ENCODE results near the gene TUBB1. TPM values are rescaled to one million over a fixed set of nuclear protein-coding genes. Genes with fewer than 3 reads are reported as not detected.

Gene TUBB1
- total and polyA plus RNA-seq, 2 of the 13 experiments (the other 11 are each of a cell fraction or from before 2014, with no cell fraction given): 0.11 to 57.6 TPM

DNA sequence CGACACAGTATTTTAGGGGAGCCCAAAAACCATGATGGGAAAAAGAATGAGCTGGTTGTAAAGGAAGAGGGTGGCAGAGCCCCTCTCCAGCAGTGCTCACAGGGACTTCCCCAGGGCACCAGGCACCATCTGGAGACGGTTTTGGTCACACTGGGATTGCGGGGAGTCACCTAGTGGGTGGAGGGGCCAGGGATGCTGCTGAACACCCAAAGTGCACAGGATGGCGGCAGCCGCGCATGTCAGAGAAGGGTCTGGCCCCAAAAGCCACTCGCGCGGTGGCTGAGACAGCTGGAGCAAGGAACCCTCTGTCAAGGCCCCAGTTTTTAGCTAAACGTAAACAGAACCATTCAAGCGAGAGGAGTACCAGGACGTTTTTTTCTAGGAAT is 23.0 kb upstream of the TUBB1 start (continued):
- TF ChIP-seq ZNF414 (CRISPR knock-in tag; IDR thresholded peaks at IDR 0.05): no peak
- no peak for TF ChIP-seq ZUFSP (CRISPR knock-in tag; IDR thresholded peaks at IDR 0.05; ENCODE audit: borderline replicate concordance)
- TF ChIP-seq ZFP82 (CRISPR knock-in tag; IDR thresholded peaks at IDR 0.05; ENCODE audit: borderline replicate concordance): no peak
- TF ChIP-seq SOX13 (IDR thresholded peaks at IDR 0.05): no peak
- no peak for TF ChIP-seq SOX13 (CRISPR knock-in tag; conservative IDR thresholded peaks at IDR 0.05 in 1 of 2, IDR thresholded peaks at IDR 0.05 in 1 of 2)
- TF ChIP-seq ZFP41 (CRISPR knock-in tag; IDR thresholded peaks at IDR 0.05; ENCODE audit: borderline replicate concordance): no peak
- no peak for TF ChIP-seq ZNF232 (CRISPR knock-in tag; IDR thresholded peaks at IDR 0.05; ENCODE audit: borderline replicate concordance)
- TF ChIP-seq SRSF4 (IDR thresholded peaks at IDR 0.05; ENCODE audit: low read depth, low read length, poor library complexity, severe bottlenecking): no peak
- no peak for TF ChIP-seq ATF7 (IDR thresholded peaks at IDR 0.05)
- TF ChIP-seq ATF7 (CRISPR knock-in tag; IDR thresholded peaks at IDR 0.05): no peak
- TF ChIP-seq ZNF747 (CRISPR knock-in tag; IDR thresholded peaks at IDR 0.05; ENCODE audit: borderline replicate concordance): no peak
- 0 out of 2 replicates have a peak, but pooled peaks have one; percentile 10 for TF ChIP-seq SMAD1 (CRISPR knock-in tag; IDR thresholded peaks at IDR 0.05; ENCODE audit: borderline replicate concordance, low read depth)
- TF ChIP-seq HMG20B (CRISPR knock-in tag; conservative IDR thresholded peaks at IDR 0.05): no peak
- TF ChIP-seq DPF2 (CRISPR knock-in tag; IDR thresholded peaks at IDR 0.05; ENCODE audit: borderline replicate concordance, low read depth): 0 out of 2 replicates have a peak, but pooled peaks have one; percentile 4
- TF ChIP-seq, protein P1, sequence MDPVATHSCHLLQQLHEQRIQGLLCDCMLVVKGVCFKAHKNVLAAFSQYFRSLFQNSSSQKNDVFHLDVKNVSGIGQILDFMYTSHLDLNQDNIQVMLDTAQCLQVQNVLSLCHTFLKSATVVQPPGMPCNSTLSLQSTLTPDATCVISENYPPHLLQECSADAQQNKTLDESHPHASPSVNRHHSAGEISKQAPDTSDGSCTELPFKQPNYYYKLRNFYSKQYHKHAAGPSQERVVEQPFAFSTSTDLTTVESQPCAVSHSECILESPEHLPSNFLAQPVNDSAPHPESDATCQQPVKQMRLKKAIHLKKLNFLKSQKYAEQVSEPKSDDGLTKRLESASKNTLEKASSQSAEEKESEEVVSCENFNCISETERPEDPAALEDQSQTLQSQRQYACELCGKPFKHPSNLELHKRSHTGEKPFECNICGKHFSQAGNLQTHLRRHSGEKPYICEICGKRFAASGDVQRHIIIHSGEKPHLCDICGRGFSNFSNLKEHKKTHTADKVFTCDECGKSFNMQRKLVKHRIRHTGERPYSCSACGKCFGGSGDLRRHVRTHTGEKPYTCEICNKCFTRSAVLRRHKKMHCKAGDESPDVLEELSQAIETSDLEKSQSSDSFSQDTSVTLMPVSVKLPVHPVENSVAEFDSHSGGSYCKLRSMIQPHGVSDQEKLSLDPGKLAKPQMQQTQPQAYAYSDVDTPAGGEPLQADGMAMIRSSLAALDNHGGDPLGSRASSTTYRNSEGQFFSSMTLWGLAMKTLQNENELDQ (CRISPR knock-in tag; IDR thresholded peaks at IDR 0.05; ENCODE audit: borderline replicate concordance): no peak
- no peak for TF ChIP-seq KDM5A (IDR thresholded peaks at IDR 0.05; ENCODE audit: borderline replicate concordance, low read length)
- no peak for TF ChIP-seq TBL1XR1 (IDR thresholded peaks at IDR 0.05; ENCODE audit: borderline replicate concordance, low read length, partially characterized antibody)
- 0 out of 2 replicates have a peak, but pooled peaks have one; percentile 26 for TF ChIP-seq DZIP1 (CRISPR knock-in tag; IDR thresholded peaks at IDR 0.05)
- TF ChIP-seq MYNN (CRISPR knock-in tag; IDR thresholded peaks at IDR 0.05; ENCODE audit: low read depth): no peak
- TF ChIP-seq, protein P2, sequence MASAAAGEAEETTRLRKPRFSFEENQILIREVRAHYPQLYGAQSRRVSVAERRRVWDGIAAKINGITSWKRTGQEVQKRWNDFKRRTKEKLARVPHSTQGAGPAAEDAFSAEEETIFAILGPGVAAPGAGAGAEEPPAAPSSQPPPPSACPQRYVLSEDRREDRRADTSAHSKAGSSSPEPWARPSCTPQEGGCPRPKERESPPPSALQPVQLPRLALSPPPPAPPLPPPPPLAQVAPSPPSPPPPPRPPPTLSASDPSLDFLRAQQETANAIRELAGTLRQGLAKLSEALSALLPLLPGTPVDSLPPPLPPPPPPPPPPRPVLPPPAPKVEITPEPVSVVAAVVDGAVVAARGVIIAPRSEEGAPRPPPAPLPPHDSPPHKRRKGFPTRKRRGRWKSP (CRISPR knock-in tag; IDR thresholded peaks at IDR 0.05): no peak
- TF ChIP-seq, protein P3, sequence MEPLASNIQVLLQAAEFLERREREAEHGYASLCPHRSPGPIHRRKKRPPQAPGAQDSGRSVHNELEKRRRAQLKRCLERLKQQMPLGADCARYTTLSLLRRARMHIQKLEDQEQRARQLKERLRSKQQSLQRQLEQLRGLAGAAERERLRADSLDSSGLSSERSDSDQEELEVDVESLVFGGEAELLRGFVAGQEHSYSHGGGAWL (CRISPR knock-in tag; IDR thresholded peaks at IDR 0.05): no peak
